Liver (tissue), 3 donors: ENCODE results near the gene SEC31A.
"Not testable (repeated sequence)": the region's sequence is repeated elsewhere in the genome, so short reads cannot be mapped to it uniquely, and the experiment has no call there.

Experiments used
- GABPA ChIP-seq, 2 donors: IDR thresholded peaks in 1 of 2; conservative IDR thresholded peaks in 1 of 2; 2 replicates each; pipeline ENCODE4 v1.6.1; 2016; ENCODE audit warnings: antibody characterized with exemption in 2 of 2, mild to moderate bottlenecking in 1 of 2, moderate library complexity in 1 of 2
- JUND ChIP-seq, 2 donors: IDR thresholded peaks; 2 replicates each; pipeline ENCODE4 v1.6.1; 2016; ENCODE audit warnings: antibody characterized with exemption in 2 of 2
- NR2F2 ChIP-seq: IDR thresholded peaks from 2 replicates; pipeline ENCODE4 v1.6.1; 2016; ENCODE audit warnings: antibody characterized with exemption
- RAD21 ChIP-seq, 2 donors: IDR thresholded peaks; 2 replicates each; pipeline ENCODE4 v1.6.1; 2016; ENCODE audit warnings: antibody characterized with exemption in 2 of 2, mild to moderate bottlenecking in 2 of 2
- SP1 ChIP-seq: IDR thresholded peaks from 2 replicates; pipeline ENCODE4 v1.6.1; 2018; ENCODE audit warnings: antibody characterized with exemption, mild to moderate bottlenecking
- YY1 ChIP-seq: IDR thresholded peaks from 2 replicates; pipeline ENCODE4 v1.6.1; 2016; ENCODE audit warnings: antibody characterized with exemption, mild to moderate bottlenecking
- TF ChIP-seq, protein P1 (sequence below): fragments of 150-350 bp; IDR thresholded peaks from 2 replicates; pipeline ENCODE4 v1.5.1; 2017; ENCODE audit warnings: improper control_type of control experiment, low read depth, low read length; ENCODE audit not compliant: missing input control
- TF ChIP-seq, protein P2 (sequence below): IDR thresholded peaks from 2 replicates; pipeline ENCODE4 v1.6.1; 2016; ENCODE audit warnings: antibody characterized with exemption
- TF ChIP-seq, protein P3 (sequence below): IDR thresholded peaks from 2 replicates; pipeline ENCODE4 v1.6.1; 2016; ENCODE audit warnings: antibody characterized with exemption, mild to moderate bottlenecking
- TF ChIP-seq, protein P4 (sequence below): IDR thresholded peaks from 2 replicates; pipeline ENCODE4 v1.6.1; 2016; ENCODE audit warnings: antibody characterized with exemption
- donor health status: healthy.
- donor health status: healthy.

DNA sequence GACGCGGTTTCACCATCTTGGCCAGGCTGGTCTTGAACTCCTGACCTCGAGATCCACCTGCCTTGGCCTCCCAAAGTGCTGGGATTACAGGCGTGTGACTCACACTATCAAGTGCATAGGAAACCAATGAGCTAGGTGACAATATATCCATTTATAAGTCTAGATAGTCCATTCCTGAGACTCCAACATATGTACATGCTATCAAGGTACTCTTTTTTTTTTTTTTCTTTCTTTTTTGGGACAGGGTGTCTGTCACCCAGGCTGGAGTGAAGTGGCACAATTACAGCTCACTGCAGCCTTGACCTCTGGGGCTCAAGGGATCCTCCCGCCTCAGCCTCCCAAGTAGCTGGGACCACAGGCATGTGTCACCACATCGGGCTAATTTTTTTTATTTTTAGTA lies 74.1 kb downstream of the SEC31A start:
- not testable (repeated sequence) for TF ChIP-seq JUND (IDR thresholded peaks at IDR 0.05); SP1; NR2F2; RAD21 (IDR thresholded peaks at IDR 0.05); GABPA (IDR thresholded peaks at IDR 0.05 in 1 of 2, conservative IDR thresholded peaks at IDR 0.05 in 1 of 2); YY1
- TF ChIP-seq, protein P1, sequence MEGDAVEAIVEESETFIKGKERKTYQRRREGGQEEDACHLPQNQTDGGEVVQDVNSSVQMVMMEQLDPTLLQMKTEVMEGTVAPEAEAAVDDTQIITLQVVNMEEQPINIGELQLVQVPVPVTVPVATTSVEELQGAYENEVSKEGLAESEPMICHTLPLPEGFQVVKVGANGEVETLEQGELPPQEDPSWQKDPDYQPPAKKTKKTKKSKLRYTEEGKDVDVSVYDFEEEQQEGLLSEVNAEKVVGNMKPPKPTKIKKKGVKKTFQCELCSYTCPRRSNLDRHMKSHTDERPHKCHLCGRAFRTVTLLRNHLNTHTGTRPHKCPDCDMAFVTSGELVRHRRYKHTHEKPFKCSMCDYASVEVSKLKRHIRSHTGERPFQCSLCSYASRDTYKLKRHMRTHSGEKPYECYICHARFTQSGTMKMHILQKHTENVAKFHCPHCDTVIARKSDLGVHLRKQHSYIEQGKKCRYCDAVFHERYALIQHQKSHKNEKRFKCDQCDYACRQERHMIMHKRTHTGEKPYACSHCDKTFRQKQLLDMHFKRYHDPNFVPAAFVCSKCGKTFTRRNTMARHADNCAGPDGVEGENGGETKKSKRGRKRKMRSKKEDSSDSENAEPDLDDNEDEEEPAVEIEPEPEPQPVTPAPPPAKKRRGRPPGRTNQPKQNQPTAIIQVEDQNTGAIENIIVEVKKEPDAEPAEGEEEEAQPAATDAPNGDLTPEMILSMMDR: not testable (repeated sequence)
- TF ChIP-seq, protein P2, sequence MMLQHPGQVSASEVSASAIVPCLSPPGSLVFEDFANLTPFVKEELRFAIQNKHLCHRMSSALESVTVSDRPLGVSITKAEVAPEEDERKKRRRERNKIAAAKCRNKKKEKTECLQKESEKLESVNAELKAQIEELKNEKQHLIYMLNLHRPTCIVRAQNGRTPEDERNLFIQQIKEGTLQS: not testable (repeated sequence)
- TF ChIP-seq, protein P3, sequence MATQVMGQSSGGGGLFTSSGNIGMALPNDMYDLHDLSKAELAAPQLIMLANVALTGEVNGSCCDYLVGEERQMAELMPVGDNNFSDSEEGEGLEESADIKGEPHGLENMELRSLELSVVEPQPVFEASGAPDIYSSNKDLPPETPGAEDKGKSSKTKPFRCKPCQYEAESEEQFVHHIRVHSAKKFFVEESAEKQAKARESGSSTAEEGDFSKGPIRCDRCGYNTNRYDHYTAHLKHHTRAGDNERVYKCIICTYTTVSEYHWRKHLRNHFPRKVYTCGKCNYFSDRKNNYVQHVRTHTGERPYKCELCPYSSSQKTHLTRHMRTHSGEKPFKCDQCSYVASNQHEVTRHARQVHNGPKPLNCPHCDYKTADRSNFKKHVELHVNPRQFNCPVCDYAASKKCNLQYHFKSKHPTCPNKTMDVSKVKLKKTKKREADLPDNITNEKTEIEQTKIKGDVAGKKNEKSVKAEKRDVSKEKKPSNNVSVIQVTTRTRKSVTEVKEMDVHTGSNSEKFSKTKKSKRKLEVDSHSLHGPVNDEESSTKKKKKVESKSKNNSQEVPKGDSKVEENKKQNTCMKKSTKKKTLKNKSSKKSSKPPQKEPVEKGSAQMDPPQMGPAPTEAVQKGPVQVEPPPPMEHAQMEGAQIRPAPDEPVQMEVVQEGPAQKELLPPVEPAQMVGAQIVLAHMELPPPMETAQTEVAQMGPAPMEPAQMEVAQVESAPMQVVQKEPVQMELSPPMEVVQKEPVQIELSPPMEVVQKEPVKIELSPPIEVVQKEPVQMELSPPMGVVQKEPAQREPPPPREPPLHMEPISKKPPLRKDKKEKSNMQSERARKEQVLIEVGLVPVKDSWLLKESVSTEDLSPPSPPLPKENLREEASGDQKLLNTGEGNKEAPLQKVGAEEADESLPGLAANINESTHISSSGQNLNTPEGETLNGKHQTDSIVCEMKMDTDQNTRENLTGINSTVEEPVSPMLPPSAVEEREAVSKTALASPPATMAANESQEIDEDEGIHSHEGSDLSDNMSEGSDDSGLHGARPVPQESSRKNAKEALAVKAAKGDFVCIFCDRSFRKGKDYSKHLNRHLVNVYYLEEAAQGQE: not testable (repeated sequence)
- TF ChIP-seq, protein P4, sequence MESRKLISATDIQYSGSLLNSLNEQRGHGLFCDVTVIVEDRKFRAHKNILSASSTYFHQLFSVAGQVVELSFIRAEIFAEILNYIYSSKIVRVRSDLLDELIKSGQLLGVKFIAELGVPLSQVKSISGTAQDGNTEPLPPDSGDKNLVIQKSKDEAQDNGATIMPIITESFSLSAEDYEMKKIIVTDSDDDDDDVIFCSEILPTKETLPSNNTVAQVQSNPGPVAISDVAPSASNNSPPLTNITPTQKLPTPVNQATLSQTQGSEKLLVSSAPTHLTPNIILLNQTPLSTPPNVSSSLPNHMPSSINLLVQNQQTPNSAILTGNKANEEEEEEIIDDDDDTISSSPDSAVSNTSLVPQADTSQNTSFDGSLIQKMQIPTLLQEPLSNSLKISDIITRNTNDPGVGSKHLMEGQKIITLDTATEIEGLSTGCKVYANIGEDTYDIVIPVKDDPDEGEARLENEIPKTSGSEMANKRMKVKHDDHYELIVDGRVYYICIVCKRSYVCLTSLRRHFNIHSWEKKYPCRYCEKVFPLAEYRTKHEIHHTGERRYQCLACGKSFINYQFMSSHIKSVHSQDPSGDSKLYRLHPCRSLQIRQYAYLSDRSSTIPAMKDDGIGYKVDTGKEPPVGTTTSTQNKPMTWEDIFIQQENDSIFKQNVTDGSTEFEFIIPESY: not testable (repeated sequence)
